HepG2 (cell line): ENCODE data around the gene ZNF621.

Experiments
- JUN ChIP-seq: sonication (generic); formaldehyde crosslinking; IDR thresholded peaks from 2 replicates; pipeline ENCODE4 v1.4.0; 2020; ENCODE audit warnings: mild to moderate bottlenecking, missing genetic modification reagents
- KLF9 ChIP-seq: IDR thresholded peaks from 2 replicates; pipeline ENCODE4 v1.6.1; 2016; ENCODE audit warnings: low read depth
- MAFK ChIP-seq, 2 experiments: IDR thresholded peaks in 1 of 2; conservative IDR thresholded peaks in 1 of 2; 2 replicates each; pipeline ENCODE4 v1.6.1; 2011; ENCODE audit warnings: improper control_type of control experiment in 2 of 2, low read length in 2 of 2
- POLR2A ChIP-seq, 2 experiments: IDR thresholded peaks; 2 replicates each; pipeline ENCODE4 v1.6.1; 2011; ENCODE audit warnings: low read depth in 2 of 2, low read length in 2 of 2, mild to moderate bottlenecking in 1 of 2, moderate library complexity in 1 of 2; ENCODE audit not compliant: insufficient read depth in 1 of 2
- SNRNP70 ChIP-seq: fragments of 200-400 bp; formaldehyde crosslinking; IDR thresholded peaks from 2 replicates; pipeline ENCODE4 v1.6.1; 2017; ENCODE audit warnings: mild to moderate bottlenecking, low read depth, low read length, moderate library complexity
- ZNF205 ChIP-seq: IDR thresholded peaks from 2 replicates; pipeline ENCODE4 v1.6.1; 2018; ENCODE audit warnings: missing biosample characterization, missing genetic modification reagents

- TF ChIP-seq ZNF205 (CRISPR knock-in tag) = no peak
- no peak for TF ChIP-seq JUN
- no peak for TF ChIP-seq MAFK (conservative IDR thresholded peaks at IDR 0.05 in 1 of 2, IDR thresholded peaks at IDR 0.05 in 1 of 2; ENCODE audit: low read length in 2 of 2)
- TF ChIP-seq KLF9 = no peak
- no peak for TF ChIP-seq SNRNP70
- no peak for TF ChIP-seq POLR2A (IDR thresholded peaks at IDR 0.05; ENCODE audit: insufficient read depth in 1 of 2, low read depth in 2 of 2, low read length in 2 of 2)
These were observed 979 bp upstream of the ZNF621 start for GRCh38 chr3:40523781-40524180.
